HG03575 (cell line): Measurements from ENCODE around the gene ARL16.

Experiments used
- ATAC-seq: cut with Tn5 transposase; IDR thresholded peaks from one replicate; pipeline ENCODE4 v1.9.1; 2021; ENCODE audit not compliant: unreplicated experiment, insufficient number of reproducible peaks, low FRiP score; ENCODE audit errors: extremely low read depth

ARL16 gene

DNA sequence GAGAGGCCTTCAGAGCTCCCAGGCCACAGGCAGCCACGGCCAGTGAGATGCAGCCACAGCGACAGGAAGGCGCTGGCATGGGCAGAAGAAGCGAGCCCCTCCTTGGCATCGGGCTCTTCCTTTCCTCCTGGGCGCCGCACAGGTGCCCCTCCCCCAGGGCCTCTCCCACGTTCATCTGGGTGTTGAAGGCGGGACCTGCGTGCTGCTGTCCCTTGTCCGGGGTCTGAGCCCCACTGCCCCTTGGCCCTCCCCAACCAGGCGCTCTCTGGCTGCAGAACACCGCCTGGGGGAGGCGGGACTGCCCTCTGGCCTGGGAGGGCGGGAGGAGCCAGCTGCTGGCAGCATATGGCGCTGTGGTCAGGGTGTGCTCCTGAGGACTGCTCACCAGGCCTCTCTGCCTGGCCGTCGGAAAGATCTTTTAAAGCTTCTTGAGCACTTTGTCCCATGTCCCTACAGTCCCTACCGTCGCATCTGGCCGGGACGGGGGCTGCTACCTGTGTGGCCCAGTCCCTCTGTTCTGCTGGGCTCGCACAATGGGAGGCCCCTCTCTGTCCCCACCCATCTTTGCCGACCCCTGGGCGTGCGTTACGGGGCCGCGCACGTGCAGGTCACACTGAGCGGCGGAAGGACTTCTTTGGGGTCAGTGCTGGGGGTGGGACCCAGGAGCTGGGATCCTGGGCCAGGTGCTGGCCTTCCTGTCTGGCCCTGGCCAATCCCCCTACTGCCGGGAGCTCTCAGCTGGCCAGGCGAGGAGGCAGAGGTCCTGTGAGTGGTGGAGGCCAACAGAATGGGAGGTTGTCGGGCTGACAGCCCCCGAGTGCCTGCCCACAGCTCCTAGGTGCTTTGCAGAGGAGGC, 30.2 kb upstream of the ARL16 start:
- no peak for ATAC-seq

DNA sequence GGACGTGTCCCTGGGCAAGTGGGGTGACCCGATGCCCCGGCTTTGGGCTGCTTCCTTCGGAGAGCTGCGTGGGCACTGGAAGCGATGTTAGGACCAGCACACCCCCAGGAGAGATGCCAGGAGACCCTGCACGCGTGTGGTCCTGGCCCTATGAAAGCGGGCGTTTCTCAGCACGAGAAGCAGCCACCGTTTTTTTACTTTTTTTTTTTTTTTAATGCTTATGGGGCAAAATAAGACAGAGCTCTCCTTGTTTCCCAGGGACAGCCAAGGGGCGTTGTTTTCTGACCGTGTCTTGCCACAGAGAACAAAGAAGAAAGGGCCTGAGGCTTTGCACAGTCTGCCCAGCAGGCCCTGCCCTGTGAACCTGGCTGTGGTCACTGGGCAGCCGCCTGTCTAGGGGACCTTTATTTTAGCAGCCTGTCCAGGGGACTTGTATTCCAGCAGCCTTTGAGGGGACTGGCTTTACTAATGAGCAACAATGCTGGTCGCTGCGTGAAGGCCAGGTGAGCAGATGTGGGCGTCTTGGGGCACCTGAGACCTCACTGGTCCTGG, 29.5 kb upstream of the ARL16 start:
- no peak for ATAC-seq

DNA sequence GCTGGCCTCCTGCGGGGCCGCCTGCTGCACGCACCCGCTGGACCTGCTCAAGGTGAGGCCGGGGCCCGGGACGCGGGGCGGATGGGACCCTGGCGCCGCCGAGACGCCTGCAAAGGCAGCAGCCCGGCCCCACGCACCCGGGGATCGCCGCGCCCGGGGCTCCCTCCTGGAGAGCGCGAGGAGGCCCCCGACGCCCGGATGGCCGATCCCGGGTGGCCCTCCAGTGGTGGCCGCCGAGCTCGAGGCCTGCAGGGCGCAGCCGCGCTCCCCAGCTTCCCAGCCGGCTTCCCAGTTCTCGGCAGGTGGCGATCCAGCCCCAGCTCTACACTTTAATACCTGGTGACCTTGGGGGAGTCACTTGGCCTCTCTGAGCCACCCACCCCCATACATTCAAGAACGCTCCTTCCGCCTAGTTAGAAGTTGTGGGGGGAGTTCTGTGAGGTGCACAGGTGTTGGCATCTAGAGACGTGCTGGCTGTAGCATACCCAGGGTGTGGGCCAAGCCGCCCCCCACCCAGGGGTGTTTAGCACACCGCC, 28.9 kb upstream of the ARL16 start:
- no peak for ATAC-seq

DNA sequence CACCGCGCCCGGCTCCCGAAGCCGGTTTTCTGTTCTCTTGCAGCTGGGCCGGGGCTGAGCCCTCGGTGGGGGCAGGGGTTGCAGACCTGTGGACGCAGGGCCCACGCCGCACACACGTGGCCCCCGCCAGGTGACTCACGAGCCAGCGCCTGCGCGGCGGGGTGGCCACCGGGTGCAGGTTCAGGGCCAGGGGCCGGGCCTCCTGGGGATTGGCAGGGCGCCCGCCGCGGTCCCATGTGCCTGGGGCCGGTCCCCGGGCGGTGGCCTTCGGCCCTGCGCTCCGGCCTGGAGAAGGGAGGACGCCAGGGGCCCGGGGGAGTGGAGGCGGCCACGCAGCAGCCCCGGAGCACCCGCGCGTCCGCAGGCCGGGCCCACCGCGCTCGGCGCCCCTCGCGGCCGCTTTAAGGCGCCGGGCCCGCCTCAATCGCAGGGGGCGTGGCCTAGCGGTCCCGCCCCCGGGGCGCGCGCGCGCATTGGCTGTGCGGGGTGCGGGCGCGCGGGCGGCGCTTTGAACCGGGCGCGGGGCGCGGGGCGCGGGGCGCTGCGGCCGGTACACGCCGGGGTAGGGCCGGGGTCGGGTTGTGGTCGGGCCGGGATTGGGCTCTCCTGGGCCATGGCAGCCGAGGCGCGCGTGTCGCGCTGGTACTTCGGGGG, 28.3 kb upstream of the ARL16 start, which contains the start of gene SLC25A10:
Gene SLC25A10, plus strand, starts transcription at position 471 of the 654 bp plus-strand sequence. Its CDS starts 143 bp downstream, at position 614.
- no peak for ATAC-seq

DNA sequence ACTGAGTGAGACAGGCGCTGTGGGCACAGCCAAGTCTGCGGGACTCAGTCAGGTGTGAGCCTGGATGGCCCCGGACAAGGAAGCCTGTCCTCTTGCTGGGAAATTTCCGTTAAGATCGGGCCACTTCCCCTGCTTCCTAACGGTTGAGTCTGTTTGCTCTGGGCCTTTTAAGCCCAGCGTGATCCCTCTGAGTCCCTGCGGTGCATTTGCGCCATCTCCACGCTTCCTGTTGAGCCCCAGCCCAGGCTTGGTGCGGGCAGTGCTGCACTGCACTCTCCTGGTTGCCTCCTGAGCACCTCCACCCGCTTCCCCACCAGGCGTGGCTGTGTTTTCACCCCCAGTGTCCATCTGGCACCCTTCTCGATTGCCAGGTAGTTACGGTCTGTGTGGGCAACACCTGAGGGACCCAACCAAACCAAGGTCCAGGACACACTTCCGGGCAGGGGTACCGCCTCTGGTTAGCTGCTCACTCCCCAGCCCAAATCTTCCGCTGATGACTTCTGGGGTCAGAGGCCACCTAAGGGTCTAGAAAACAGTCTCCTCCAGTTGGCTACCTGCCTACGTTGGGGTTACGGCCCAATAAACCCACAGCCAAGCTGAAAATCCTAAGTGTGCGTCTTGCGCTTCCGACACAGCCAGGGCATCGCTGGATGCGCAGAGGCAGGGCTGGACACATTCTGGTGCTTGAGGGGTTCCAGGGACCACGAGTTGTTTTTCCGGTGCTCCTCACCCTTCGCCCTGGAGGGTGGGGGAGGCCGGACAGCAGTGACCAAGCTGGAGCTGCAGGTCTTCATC, 27.1 kb upstream of the ARL16 start:
- ATAC-seq = no peak

DNA sequence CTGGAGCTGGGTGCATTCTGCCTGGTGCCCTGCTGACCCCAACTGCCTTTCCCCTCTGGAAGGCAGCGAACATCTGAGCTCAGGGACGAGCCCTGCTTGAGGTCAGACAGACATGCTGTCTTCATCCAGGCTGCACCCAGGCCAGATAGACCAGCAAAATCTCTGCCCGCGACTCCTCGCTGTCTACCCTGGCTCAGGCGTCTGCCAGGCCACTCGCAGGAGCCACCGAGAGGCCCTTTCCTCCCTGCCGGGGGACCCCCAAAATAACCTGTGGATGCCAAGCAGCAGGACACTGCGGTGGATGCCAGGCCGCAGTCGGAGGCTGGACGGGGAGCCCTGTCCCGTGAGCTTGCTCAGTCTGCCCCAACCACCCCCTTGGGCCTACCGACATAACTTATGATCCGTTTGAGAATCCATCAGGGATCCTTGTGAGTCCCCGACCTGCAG, 25.2 kb upstream of the ARL16 start:
- ATAC-seq = no peak

DNA sequence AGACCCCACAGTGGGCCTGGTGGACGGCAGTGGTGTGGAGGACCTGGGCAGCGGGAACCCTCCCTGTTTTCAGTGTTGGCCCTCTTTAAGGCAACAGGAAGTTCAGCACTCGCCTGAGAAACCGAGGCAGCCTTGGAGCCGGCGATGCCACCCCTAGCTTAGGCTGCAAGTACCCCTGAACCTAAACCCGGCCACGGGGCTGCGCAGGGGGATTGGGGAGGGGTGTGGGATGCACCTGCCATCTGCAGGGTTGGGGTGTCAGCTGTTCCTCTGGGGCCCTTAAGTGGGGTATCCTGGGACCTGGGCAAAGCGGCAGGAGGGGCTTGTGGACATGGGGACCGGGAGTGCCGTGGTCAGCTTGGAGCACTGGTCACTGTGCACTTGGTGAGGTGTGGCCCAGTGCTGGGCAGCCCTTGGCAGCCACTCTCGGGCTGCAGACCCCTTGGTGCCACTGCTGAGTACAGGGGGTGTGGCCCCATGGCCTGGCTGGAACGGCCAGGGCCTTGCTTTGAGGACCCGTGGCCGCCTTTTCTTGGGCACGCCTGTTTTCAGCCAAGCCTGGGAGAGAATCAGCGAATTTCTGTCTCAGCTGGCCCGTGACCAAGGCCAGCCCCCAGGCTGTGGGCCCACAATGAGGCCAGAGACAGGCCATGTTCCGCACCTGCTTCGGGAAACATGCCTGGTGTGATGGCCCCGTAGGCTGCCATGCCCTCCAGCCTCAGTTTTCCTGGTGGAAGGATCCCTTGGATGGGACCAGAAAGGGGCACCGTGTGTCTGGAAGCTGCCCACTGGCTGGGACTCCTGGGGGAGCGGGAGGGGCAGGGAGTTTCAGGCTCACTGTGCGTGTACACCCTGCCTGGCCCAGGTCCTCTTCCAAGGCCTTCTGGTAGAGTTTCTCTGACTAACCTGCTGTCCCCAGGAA, 24.4 kb upstream of the ARL16 start:
- ATAC-seq = no peak

DNA sequence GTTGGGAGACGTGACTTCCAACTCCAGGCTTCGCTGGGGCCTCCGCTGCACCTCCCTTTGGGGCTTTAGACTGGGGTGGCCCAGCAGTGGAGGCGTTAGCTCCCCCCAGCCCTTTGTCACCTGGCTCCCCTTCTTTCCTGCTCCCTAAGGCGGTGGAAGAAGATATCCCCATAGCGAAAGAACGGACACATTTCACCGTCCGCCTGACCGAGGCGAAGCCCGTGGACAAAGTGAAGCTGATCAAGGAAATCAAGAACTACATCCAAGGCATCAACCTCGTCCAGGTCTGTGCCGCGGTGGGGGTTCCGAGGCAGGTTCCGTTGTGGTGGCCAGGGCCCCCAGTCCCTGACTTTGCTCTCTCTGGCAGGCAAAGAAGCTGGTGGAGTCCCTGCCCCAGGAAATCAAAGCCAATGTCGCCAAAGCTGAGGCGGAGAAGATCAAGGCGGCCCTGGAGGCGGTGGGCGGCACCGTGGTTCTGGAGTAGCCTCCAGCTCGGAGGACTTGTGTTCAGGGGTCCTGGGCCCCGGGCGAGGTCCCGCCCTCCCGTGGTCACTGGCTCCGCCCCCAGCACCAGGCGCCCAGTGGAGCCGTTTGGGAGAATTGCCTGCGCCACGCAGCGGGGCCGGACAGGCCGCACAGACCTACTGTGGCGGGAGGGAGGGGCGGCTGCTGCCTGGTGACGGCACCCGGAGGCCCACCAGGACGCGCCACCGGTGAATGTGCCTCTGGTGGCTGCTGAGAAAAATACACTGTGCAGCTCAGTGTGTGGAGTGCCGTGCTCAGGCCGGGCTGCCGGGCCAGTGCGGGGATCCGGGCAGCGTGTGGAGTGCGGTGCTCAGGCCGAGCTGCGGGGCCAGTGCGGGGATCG, 23.4 kb upstream of the ARL16 start:
- no peak for ATAC-seq

DNA sequence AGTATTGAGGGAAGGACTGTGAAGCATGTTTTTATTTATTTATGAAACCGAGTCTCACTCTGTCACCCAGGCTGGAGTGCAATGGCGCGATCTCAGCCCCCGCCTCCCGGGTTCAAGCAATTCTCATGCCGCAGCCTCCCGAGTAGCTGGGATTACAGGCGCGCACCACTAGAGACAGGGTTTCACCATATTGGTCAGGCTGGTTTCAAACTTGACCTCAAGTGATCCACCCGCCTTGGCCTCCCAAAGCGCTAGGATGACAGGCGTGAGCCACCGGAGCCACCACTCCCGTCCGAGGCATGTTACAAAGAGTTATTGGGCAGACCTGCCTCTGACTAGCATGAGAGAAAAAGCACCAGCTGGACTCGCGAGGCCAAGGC, 22.6 kb upstream of the ARL16 start:
- no peak for ATAC-seq

DNA sequence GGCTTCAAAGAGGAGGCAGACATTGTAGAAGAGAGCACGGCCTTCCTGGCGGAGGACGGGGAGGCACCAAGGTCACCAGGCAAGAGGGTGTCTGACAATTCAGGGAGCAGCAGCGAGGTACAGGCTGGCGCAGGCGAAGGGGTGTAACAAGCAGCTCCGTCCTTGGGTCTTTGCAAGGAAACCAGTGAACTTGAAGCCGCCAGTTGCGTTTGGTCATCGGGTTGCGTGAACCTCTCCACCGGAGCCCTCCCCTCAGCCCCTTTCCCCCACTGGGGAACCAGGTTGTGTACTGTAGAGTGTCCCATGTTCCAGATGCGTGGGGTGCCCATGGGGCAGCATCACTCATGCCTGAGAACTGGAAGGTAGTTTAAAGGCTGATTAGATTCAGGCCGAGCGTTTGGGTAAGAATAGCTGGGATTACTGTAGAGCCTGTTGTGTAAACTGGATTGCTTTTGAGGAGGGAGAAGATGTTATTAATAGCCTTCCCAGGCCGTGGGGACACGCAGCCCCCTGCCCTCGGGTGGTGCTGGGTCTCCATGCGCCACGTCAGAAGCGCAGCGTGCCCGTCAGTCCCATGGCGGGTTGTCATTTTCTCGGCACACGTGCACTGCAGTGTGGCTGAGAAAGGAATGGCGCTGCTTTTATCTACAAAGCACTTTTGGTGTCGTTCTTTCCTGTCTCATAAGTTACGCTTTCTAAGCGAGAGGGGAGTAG, 22.1 kb upstream of the ARL16 start:
- ATAC-seq = no peak

DNA sequence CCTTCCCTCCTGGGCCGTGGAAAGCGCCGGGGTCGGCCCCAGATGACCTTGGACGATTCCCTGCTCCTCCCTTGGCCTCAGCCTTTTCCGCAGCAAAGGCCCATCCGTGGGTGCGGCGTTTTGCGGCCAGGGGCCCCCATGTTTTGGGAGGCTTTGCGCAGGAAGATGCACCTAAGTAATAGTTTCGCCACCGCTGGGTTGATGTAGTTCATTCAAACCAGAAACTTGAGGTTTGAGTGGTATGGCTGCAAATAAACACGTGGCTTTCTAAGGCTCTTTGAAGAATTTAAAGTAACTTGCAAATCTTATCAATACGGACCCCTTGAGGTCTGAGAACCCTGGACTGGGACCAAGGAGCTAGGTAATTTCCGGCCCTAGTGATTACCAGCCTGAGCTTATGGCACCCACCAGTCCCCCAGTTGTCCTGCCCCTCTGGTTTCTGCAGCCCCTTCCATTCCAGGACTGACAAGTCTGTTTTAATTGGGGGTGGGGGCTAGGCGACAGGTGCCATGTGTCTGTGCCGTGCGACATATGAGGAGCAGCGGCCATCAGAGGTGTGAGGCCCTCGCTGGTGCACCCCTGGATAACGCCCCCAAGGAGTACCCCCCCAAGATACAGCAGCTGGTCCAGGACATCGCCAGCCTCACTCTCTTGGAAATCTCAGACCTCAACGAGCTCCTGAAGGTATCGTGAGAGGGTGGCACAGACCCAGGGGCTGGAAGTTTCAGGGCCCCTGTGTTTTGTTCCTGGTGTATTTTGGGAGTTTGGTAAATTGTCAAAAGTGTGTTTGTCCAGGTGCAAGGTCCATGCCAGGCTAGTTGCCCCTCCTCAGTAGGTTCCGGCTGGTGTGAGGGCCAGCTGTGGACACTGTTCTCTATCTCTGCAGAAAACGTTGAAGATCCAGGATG, 20.4 kb upstream of the ARL16 start:
- ATAC-seq = no peak

DNA sequence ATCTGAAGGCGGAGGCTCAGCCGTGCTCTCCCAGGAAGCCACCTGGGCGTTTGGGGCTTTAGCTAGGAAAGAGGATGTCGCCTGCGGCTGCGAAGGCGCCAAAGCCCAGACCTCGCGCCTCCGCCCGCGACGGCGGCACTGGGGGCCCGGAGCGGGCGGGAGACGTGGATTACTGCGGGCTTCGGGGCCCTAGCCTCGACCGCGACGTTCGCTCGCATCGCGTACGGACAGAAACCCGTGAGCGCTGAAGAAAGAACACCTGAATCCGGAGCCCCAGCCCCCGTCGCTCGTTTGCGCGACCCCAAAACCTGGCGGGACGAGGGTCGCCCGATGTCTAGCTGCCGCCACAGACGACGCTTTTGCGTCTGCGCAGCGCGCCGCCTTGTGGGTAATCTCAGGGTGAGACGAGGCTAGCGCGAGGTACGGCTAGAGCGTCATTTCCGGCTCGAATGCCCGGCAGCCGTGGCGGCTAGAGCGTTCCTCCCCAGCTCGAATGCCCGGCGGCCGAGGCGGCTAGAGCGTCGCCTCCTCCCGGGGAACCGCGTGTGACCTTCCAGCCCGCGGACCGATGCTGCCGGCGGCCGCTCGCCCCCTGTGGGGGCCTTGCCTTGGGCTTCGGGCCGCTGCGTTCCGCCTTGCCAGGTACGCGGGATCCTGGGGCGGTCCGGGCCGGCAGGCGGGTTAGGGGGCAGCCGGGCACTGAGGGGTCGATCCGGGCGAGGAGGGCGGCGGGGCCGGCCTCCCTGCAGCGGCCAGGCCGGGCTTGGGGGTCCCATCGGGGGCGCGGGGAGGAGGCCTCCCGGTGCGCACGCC, 19.5 kb upstream of the ARL16 start, which contains the start of gene MRPL12:
Gene MRPL12, plus strand, starts transcription at position 434 of the 813 bp plus-strand sequence. Its CDS starts 135 bp downstream, at position 569.
- ATAC-seq = no peak

DNA sequence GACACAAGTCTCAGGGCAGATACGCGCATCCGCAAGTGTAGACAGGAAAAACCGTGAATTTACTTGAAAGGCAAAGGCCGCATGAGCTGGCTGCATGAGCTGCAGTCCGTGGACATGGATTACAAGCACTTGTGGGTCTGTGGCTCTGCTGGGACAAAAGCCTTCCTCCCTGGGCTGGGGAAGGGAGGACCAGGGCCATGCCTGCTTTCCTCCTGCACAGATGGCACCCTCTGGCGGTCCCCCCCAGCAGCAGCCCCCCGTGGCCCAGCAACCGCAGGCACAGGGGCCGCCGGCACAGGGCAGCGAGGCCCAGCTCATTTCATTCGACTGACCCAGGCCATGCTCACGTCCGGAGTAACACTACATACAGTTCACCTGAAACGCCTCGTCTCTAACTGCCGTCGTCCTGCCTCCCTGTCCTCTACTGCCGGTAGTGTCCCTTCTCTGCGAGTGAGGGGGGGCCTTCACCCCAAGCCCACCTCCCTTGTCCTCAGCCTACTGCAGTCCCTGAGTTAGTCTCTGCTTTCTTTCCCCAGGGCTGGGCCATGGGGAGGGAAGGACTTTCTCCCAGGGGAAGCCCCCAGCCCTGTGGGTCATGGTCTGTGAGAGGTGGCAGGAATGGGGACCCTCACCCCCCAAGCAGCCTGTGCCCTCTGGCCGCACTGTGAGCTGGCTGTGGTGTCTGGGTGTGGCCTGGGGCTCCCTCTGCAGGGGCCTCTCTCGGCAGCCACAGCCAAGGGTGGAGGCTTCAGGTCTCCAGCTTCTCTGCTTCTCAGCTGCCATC, 17.9 kb upstream of the ARL16 start:
- no peak for ATAC-seq
